OCI-LY1 (cell line): Measurements from ENCODE around the gene MAP2K2.

Source experiments
- EZH2 ChIP-seq: fragments of 200-600 bp; sonication (generic), shearing (Covaris generic); IDR thresholded peaks from 2 replicates; pipeline ENCODE4 v1.8.0; 2017; ENCODE audit warnings: borderline replicate concordance, mixed run types, mild to moderate bottlenecking, antibody characterized with exemption, low read length, moderate library complexity, mixed read lengths
- TF ChIP-seq, protein P1 (sequence below): fragments of 200-600 bp; sonication (generic), shearing (Covaris generic); IDR thresholded peaks from 2 replicates; pipeline ENCODE4 v1.5.1; 2017; ENCODE audit warnings: mild to moderate bottlenecking, antibody characterized with exemption, low read length, moderate library complexity, mixed read lengths

DNA sequence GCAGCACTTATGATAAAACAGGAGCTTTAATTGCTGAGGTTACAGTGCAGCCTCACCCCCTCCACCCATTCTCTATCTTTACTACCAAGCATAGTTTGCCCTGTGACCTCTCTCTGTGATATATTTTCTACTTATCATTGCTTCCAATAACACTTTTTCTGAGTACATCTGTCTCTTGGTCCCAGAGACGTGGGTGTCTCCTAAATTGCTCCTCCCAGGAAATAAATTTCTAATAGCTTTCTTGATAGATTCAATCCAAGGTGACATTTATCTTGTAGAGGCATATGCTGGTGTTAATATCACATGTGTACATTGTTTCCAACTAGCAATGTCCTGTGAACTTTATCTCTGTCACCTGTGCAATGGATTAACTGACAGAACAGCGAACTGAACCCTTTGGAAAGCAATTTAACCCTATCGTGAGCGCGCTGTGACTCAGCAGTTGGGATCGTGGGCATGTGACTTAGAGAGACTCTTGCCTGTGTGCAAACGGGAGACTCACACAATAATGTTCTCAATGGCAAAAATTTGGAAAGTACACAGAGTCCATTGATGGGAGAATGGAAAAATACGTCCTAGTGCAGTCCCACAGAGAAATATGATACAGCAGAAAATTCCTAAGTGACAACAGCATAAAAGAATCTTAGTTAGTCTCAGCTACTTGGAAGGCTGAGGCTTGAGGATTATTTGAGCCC, 7.0 kb upstream of the MAP2K2 start:
- TF ChIP-seq, protein P1, sequence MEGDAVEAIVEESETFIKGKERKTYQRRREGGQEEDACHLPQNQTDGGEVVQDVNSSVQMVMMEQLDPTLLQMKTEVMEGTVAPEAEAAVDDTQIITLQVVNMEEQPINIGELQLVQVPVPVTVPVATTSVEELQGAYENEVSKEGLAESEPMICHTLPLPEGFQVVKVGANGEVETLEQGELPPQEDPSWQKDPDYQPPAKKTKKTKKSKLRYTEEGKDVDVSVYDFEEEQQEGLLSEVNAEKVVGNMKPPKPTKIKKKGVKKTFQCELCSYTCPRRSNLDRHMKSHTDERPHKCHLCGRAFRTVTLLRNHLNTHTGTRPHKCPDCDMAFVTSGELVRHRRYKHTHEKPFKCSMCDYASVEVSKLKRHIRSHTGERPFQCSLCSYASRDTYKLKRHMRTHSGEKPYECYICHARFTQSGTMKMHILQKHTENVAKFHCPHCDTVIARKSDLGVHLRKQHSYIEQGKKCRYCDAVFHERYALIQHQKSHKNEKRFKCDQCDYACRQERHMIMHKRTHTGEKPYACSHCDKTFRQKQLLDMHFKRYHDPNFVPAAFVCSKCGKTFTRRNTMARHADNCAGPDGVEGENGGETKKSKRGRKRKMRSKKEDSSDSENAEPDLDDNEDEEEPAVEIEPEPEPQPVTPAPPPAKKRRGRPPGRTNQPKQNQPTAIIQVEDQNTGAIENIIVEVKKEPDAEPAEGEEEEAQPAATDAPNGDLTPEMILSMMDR: no peak
- no peak for TF ChIP-seq EZH2
